ENCODE data around the gene NDUFS2.
A peak's percentile ranks its signal among the peaks of the same experiment; 100 is the strongest.
"Not testable (repeated sequence)": the region's sequence is repeated elsewhere in the genome, so short reads cannot be mapped to it uniquely, and the experiment has no call there.

NDUFS2 gene

DNA sequence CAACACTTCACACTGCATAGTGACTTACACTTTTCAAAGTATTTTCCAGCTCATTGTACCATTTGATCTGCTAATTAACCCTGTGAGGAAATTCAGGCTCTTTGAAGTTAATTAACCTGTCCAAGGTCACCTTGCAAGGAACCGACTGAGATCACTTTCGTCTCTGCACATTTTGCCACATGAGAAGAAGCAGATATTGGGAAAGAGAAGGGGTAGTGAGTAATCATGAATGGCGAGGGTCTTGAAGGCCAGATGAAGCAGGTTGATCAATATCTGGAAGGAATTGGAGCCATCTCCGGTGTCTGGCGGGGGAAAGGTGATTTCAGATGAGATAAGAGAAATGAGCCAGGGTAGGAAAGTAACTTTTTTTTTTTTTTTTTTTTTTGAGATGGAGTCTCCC is 17.8 kb downstream of the NDUFS2 start:
- DNase-seq (ENCODE audit: low spot score) = no peak

DNA sequence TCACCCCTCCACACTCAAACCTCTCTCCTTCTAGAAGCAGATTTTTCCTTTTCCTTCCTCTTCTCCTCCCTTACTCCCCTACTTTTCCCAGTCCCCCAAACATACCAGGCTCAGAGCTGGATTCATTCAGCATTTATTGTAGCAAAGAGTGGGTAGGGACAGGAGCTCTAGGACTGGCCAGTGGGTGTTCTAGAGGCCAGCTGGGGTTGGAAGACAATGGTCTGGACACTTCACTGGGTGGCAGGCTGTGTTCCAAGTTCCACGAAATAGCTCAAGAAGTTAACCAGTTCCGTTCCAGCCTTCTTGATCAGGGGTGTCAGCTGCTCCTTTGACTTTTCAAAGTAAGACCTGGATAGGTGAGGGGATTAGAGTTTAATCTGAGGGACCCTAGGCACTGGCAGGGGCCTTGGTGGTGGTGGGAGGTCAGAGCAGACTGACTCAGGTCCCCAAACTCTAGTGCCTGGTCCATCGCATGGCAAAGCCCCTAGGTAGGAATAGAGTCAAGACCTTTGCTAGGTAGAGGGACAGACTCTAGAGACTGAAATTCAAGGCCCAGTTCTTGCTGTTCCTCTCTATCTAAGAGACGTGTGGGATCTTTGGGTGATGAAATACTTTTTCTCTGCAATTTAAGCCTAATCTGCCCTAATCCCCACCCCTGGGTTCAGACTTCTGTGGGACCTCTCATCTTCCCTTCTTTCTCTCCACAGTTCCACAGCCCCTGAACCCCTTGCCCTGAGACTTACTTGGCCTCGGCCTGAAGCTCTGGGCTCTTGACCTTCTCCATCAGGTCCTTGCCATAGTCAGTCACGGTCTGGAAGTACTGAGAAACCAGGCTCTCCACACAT is 20.2 kb downstream of the NDUFS2 start:
- DNase-seq (ENCODE audit: low spot score) = no peak

DNA sequence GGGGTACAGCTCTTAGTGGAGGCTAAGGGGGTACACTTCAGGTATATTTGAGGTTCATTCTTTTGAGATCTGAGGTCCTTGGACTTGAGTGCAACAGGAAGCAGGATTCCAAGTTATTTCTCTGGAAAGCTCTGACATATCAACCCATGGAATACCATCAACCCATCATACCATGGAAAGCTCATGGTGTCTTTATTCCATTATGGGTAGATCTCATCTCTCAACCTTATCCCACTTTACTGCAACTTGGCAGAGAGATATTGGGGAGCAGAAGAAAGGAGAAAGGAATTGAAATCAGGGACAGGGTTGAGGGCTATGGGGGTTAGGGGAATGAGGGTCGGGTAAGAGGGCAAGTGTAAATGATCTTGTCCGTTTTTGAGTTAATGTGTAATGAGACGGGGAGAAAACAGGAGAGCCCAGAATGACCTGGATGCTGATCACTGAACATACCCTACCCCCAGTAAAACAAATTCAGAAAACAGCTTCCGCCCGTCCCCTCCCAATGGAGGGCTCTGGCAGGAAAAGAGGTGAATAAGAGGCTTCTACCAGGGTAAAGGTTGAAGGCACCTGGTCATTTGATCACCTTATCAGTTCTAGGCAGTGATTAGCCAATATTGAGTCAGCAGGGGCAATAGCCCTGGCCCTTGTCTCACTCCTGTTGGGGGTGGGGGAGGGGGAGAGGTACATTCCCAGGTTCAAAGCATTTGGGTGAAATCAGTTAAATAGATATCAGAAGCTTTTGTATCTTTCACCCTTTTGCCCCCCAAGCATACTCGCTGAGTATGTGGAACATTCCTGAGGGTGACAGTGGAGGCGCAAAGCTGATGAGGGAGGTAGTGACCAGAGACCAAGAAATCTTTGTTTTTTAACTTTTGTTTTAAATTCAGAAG is 21.9 kb downstream of the NDUFS2 start:
- DNase-seq (ENCODE audit: low spot score) = no peak

DNA sequence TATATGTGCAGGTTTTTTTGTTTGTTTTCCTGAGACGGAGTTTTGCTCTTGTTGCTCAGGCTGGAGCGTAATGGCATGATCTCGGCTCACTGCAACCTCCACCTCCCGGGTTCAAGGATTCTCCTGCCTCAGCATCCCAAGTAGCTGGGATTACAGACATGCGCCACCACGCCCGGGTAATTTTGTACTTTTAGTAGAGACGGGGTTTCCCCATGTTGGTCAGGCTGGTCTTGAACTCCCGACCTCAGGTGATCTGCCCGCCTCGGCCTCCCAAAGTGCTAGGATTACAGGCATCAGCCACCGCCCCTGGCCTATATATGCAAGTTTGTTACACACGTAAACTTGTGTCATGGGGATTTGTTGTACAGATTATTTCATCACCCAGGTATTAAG is 22.5 kb downstream of the NDUFS2 start:
- DNase-seq (ENCODE audit: low spot score) = not testable (repeated sequence)

DNA sequence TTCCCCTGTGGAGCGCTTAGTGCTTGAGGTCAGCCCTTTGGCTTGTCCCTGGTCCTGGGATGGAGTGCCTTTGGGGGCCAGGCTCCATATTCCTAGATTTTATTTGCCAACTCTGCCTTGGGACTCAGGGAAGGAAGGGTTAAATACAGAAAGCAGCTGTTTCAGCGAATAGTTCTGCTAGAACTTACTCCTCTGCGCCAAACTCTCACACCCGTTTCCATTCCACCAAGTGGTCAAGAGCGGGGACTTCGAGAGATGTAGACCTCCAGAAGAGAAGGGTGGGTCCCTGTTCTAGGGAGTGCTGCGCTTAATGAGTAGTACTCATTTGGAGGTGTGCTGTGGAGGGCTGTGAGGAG is 23.0 kb downstream of the NDUFS2 start:
- no peak for DNase-seq (ENCODE audit: low spot score)

DNA sequence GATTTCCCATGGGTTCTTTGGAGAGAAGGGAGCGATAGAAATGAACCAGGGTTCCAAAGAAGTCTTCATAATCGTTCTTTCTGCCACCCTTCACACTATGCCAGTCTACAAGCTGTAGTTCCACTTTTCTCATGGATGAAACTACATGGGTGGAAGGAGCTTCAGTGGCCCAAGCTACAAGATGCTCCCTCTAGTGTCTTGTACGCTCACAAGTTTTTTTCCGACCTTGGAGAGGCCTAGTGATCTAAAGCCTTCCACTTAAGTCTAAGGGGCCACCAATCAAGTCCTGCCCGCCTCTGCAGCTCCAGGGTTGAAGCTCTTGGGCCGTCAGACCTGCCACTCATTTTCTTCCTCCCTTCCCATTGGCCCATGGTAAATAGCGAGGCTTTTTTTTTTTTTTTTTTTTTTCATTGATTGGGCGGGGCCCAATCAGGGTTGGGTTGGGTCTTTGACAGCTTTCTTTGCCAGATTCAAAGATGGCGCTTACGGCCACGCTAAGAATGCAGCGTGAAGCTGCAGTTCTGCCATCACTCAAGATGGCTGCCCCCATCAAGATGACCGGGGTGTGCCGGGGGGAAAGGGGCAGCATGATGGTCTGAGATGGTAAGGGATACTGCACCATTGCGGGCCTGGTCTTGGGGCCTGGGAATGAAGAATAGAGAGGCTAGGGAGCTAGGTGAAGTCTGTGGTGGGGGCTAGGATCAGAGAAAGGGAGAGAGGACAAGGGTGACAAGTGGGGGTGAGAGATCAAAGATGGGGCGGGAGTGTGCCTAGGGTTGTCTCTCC is 23.6 kb downstream of the NDUFS2 start, which contains the start of gene TOMM40L:
TSS of gene TOMM40L (plus strand) at position 527 of the 786 bp plus-strand sequence. CDS start 430 bp downstream, outside the sequence.
- peak; percentile 99 for DNase-seq (ENCODE audit: low spot score)

DNA sequence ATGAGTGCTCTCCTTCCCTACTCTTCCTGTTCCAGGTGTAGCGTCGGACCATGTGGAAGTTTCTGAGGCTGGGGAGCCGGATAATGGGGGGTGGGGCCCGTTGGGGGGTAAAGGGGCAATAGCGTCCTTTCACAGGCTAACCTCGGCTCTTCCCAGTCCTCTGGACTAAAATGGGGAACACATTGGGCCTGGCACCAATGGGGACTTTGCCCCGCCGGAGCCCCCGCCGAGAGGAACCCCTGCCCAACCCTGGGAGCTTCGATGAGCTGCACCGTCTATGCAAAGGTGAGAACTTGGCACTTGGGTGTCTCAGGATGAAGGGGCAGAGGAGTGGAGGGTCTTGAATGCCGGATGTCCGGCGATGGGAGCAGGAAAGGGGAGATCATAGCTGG is 24.1 kb downstream of the NDUFS2 start:
- DNase-seq (ENCODE audit: low spot score) = no peak

DNA sequence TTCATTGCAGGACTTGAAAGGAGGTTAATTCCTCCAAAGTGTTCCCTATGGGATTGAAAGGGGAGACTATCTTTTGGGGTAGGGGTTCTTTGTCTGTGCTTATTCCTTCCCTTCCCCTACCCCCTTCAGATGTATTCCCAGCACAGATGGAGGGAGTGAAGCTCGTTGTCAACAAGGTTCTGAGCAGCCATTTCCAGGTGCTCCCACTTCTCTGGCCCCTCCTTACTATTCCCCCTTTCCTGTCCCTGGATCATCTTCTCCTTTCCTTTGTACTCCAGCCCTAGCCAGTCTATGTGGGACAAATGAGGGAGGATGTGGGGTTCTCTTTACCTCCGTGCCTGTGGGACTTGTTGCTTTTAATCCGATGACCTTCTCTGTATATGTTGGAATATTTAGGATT is 24.6 kb downstream of the NDUFS2 start:
- no peak for DNase-seq (ENCODE audit: low spot score)

DNA sequence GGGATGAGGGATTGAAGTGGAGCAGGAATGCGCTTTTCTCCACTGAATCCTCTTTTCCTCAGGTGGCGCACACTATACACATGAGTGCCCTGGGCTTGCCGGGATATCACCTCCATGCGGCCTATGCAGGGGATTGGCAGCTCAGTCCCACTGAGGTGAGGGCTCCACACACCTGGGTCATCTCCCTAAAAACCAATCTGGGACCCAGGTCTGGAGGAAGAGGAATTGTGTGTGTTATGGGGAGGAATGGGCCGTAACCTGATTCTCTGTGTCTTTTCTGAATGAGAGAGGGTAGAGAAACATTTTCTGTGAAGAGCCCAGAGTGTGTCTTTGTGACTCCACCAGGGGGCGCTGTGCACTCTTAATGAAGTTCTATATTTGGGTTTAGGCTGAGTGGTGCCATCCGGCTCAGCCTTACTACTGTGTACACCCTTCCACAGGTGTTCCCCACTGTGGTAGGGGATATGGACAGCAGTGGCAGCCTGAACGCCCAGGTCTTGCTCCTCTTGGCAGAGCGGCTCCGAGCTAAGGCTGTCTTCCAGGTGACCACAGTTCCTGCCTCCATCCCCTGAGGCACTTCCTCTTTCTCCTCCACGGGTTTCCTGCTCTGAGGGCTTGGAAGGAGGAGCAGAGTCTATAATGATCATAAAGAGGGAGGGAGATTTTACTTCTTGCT is 25.2 kb downstream of the NDUFS2 start:
- peak; percentile 84 for DNase-seq (ENCODE audit: low spot score)

DNA sequence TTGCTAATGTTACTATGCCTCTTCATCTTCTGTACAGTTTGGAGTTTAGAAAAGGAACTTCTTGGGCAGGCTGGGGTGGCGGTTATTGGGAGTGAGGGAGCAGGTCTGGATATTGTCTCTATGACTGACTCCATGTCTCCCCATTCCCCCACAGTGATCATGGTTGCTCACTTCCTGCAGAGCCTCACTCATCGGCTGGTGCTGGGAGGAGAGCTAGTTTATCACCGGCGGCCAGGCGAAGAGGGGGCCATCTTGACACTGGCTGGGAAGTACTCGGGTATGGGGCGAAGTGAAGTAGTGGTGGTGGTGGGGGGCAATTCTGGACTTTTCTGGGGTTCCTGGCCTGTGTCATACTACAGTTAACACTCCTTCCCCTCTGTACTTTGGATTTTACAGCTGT is 25.9 kb downstream of the NDUFS2 start:
- DNase-seq (ENCODE audit: low spot score) = no peak

DNA sequence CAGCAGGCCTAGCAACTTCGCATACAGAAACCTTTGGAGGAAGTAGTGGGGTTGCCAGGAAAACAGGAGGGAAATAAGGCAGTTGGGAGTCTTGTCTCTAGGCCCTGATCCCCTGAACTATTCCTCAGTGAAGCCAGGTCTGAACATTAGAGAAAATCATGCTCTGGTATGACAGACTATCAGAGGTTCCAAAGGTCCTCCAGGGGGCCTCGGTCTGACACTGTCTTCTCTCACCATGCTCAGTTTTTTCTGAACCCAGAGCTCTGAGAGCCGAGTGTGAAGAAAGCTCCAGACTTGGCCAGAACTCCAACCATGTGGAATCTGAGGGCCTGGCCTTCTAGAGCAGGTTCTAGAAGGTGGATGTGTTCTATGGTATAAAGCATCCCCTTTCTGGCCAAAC is 27.7 kb downstream of the NDUFS2 start:
- DNase-seq (ENCODE audit: low spot score) = no peak

DNA sequence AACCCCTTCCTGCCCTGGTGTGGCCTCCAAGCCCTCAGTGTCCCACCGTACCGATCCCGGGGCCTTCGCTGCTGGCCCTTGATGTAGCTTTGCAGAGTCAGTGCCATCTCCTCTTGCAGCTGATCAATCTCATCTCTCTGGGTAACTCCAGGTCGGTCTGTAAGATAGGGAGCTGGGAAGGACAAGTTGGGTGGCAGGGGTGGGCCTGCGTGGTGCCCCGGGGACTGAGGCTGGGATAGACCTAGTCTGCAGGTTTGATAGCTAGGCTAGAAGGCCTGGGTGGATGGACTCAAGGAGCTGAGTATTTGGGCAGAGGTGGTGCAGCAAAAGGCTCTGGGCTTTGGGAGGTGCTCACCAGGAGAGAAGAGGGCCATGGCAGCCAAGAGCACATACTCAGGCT is 28.6 kb downstream of the NDUFS2 start:
- no peak for DNase-seq (ENCODE audit: low spot score)

DNA sequence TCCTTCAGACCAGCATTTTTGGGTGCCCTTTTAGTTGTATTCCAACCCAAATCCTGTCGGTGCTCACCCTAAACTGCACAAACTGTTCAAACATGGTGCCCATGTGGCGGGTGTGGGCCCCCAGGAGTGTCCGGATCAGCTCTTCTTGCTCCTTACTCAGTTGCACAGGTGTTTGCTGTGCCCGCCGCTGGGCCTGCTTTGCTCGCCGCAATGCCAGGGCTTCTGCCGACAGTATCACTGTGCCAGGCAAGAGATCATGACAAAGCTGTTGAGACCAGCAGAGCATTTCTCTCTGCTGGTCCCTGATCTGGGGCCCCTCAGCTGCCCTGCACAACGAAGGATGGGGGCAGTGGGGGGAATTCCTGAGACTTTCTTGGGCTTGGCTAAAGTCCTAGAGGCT is 30.9 kb downstream of the NDUFS2 start:
- no peak for DNase-seq (ENCODE audit: low spot score)

DNA sequence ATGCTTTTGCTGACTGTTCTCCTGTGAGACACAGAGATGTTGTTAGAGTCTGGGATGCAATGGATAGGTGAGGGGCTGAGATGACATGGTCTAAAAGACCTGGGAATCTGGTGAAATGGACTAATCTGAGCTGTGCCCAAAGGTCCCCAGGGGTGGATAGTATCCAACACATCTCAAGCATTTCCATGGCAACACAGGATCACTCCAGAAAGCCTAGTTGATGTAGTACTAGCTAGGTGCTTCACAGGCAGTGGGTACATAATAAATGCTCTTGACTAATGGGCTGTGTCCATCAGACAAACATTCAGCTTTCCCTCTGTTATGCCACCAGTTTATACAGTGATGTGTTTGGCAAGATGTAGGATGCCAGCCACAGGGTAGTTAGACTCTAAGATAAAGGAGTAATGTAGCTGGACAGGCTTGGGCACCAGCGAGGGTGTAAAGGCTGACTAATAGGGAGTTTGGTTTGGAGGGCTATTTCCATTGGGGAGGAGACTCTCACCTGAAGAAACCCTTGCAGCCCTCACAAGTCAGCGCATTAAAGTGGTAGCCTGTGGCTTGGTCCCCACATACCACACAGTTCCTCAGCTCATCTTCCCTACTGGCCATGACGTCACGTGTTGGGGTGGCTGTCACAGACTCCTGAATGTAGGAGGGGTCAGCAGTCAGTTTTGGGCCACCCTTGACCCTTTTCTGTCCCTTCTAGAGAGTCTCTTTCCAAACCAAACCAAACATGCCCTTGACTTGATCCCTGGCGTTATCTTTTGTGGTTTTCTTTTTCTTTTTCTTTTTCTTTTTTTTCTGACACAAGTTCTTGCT is 34.0 kb downstream of the NDUFS2 start:
- DNase-seq (ENCODE audit: low spot score) = no peak

DNA sequence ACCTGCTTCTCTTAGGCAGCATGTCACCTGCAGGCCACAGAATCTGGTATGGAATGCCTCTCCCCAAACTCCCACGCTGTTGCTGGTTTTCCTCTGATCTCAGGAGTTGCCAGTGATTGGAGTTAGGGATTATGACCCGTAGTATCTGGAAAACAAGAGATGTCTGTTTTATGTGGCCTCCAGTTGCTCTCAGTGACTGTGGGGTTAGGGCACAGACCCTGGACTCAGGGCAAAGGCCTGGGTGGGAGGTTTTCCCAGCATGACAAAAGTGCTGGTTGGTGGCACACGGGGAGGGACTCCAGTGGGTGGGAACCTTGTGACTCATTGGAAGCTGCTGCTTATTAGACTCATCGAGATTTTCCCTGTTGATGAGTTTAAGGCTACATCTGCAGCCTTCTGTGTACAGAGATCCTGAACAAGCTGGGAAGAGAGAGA is 35.9 kb downstream of the NDUFS2 start, which contains the start of gene NR1I3:
TSS of gene NR1I3 (minus strand) at position 165 of the 435 bp plus-strand sequence. CDS start 1,638 bp downstream, outside the sequence.
- DNase-seq (ENCODE audit: low spot score) = no peak

DNA sequence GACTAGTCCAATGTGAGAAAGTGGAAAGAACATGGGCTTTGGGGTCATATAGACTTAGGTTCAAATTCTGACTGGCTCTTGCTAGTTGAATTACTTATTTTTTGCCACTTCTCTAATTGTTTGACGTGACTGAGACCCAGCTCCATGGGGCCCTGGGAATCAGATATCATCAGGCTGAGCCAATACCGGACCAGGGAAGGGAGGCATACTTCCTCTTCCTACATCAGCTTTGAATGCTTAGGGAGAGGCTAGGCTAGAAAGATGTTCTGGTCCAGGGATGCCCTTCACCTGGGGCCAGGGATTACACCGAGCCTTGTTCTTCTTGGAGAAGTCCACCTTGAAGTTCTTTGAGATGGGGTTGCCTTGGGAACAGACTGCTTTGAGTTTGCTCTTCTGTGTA is 39.5 kb downstream of the NDUFS2 start:
- no peak for DNase-seq (ENCODE audit: low spot score)

DNA sequence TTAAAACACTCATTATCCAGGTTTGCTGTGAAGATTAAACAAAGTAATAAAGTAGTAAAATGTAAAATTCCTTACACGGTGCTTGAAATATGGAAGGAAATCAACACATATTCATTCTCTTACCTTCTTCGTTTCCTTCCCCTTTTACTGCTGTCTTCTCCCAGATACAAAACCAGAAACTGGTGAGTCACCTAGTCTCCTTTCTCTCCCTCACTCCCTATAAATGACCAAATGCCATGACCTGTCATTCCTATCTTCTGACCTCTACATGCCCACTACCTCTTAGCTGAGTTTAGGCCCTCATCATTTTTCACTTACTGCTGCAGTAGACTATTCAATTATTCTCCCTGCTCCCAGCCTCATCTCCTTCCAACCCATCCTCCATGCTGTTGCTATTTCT is 40.1 kb downstream of the NDUFS2 start:
- DNase-seq (ENCODE audit: low spot score) = no peak

DNA sequence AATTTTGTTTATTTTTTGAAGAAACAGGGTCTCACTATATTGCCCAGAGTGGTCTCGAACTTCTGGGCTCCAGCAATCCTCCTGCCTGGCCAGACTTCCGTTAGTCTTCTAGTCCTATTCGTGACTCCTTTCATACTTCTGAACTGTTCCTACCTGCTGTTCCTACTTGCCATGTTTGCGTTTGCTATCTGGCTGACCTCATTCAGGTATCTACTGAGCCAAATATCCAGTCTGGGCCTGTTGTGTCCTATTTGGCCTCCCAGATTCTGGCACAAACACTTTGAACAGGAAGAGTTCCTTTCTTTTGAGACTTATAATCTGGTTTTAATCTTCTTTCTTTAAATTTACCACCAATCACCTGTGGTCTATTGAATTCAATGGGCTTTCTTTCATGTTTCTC is 42.7 kb downstream of the NDUFS2 start:
- DNase-seq (ENCODE audit: low spot score) = no peak

DNA sequence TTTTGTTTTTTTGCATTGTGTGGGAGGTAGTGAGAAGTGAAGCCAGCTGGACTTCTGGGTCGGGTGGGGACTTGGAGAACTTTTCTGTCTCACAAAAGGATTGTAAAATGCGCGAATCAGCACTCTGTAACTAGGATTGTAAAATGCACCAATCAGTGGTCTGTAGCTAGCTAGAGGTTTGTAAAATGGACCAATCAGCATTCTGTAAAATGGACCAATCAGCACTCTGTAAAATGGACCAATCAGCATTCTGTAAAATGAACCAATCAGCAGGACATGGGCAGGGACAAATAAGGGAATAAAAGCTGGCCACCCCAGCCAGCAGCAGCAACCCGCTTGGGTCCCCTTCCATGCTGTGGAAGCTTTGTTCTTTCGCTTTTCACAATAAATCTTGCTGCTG is 47.9 kb downstream of the NDUFS2 start:
- DNase-seq (ENCODE audit: low spot score) = not testable (repeated sequence)

DNA sequence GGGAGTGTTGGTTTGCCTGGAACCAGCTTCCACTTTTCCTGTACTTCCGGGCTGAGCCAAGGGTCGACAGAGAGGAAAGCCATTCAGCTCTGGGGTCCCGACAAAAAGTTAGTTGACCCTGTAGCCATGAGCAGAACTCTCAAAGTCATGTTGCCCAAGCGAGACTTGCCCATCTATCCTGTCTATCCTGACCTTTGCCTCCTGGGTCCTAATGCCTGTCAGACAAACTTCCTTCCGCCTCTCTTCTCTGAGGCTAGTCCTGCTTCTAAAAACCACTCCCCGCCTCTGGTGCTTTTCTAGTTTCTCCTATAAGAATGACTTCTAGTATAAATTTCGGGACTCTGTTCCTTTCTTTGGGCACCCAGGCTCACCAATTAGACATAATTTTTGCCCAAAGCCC is 48.7 kb downstream of the NDUFS2 start:
- no peak for DNase-seq (ENCODE audit: low spot score)

DNA sequence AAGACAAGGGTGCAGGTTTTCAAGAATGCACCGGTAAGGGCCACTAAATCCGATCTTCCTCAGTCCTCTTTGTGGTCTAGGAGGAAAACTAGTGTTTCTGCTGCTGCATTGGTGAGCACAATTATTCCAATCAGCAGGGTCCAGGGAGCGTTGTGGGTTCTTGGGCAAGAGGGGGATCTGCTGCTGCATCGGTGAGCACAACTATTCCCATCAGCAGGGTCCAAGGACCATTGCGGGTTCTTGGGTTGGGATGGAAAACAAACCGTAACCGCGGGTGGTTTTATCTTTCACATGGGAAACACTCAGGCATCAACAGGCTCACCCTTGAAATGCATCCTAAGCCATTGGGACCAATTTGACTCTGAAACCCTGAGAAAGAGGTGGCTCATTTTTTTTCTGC is 49.4 kb downstream of the NDUFS2 start:
- DNase-seq (ENCODE audit: low spot score) = no peak

All from pons (tissue), 1 donor.